HG02840 (cell line): ENCODE data around the gene PLEKHM3.
"Not testable (repeated sequence)": the region's sequence is repeated elsewhere in the genome, so short reads cannot be mapped to it uniquely, and the experiment has no call there.

Experiments
- ATAC-seq: cut with Tn5 transposase; IDR thresholded peaks from one replicate; pipeline ENCODE4 v1.9.1; 2021; ENCODE audit warnings: mild to moderate bottlenecking, moderate library complexity, moderate number of reproducible peaks; ENCODE audit not compliant: unreplicated experiment, low FRiP score

Gene PLEKHM3

GRCh38 chr2:207811658-207812057 is 213.7 kb downstream of the PLEKHM3 start:
- not testable (repeated sequence) for ATAC-seq

- no peak for ATAC-seq
These were observed 215.0 kb downstream of the PLEKHM3 start for GRCh38 chr2:207810200-207810788.

GRCh38 chr2:207808119-207808518 is 217.2 kb downstream of the PLEKHM3 start:
- ATAC-seq: no peak

- no peak for ATAC-seq
These were observed 217.8 kb downstream of the PLEKHM3 start for GRCh38 chr2:207807516-207807915.

GRCh38 chr2:207805566-207806226 is 219.6 kb downstream of the PLEKHM3 start:
- ATAC-seq: no peak

- ATAC-seq: no peak
These were observed 222.7 kb downstream of the PLEKHM3 start for GRCh38 chr2:207802650-207803049.

- no peak for ATAC-seq
These were observed 224.1 kb downstream of the PLEKHM3 start for GRCh38 chr2:207801259-207801658.

GRCh38 chr2:207796585-207797350 is 228.6 kb downstream of the PLEKHM3 start:
- no peak for ATAC-seq

GRCh38 chr2:207792244-207792785 is 233.0 kb downstream of the PLEKHM3 start:
- no peak for ATAC-seq

GRCh38 chr2:207791579-207792243 is 233.6 kb downstream of the PLEKHM3 start:
- ATAC-seq: no peak

- ATAC-seq: no peak
These were observed 234.4 kb downstream of the PLEKHM3 start for GRCh38 chr2:207790898-207791297.

GRCh38 chr2:207787800-207788199 is 237.5 kb downstream of the PLEKHM3 start:
- no peak for ATAC-seq

- ATAC-seq: no peak
These were observed 238.3 kb downstream of the PLEKHM3 start for GRCh38 chr2:207787017-207787416.

GRCh38 chr2:207784898-207785297 is 240.4 kb downstream of the PLEKHM3 start:
- no peak for ATAC-seq

GRCh38 chr2:207783514-207783913 is 241.8 kb downstream of the PLEKHM3 start:
- ATAC-seq: no peak

GRCh38 chr2:207782238-207783030 is 242.9 kb downstream of the PLEKHM3 start:
- ATAC-seq: no peak

- no peak for ATAC-seq
These were observed 245.8 kb downstream of the PLEKHM3 start for GRCh38 chr2:207779523-207779922.

GRCh38 chr2:207778298-207778882 is 246.9 kb downstream of the PLEKHM3 start:
- ATAC-seq: no peak

GRCh38 chr2:207777124-207777523 is 248.2 kb downstream of the PLEKHM3 start:
- ATAC-seq: no peak

- ATAC-seq: no peak
These were observed 249.9 kb downstream of the PLEKHM3 start for GRCh38 chr2:207775473-207775872.
